Measurements from ENCODE around the gene AFMID.

- TF ChIP-seq POLR2A (IDR thresholded peaks at IDR 0.05) = no peak
- TF ChIP-seq CTCF (IDR thresholded peaks at IDR 0.05) = peak; percentile 1 to 24 (median 6)
These were observed 49.6 kb upstream of the AFMID start for GRCh38 chr17:78137392-78138203.
